Activated CD8-positive, alpha-beta T cell treated with anti-CD3 and anti-CD28 coated beads for 36 hours (primary cell): ENCODE data around the gene TNFRSF9. TPM values are rescaled to one million over a fixed set of nuclear protein-coding genes. Genes with fewer than 3 reads are reported as not detected.

Experiments
- ATAC-seq: fragments of 200-7000 bp; cut with Tn5 transposase; one replicate; pipeline ENCODE4 v1.10.0; 2021; ENCODE audit warnings: mild to moderate bottlenecking, moderate library complexity
- CTCF ChIA-PET: fragments of 350-600 bp; sonication (Branson Sonifier 250); formaldehyde crosslinking; loops from one replicate; lab custom pipeline; 2021; ENCODE audit warnings: antibody characterized with exemption; lab: Charles Lee
- POLR2A ChIA-PET: fragments of 350-600 bp; sonication (Branson Sonifier 250); formaldehyde crosslinking; loops from one replicate; lab custom pipeline; 2021; ENCODE audit warnings: antibody characterized with exemption; lab: Charles Lee
- DNase-seq: peaks from one replicate; pipeline ENCODE4 v3.0.0-alpha.2; 2020
- H3K27ac Mint-ChIP-seq: one replicate; pipeline ENCODE4 v1.8.0; 2021; ENCODE audit warnings: mild to moderate bottlenecking, mixed read lengths
- H3K27me3 Mint-ChIP-seq: one replicate; pipeline ENCODE4 v1.8.0; 2021; ENCODE audit warnings: mixed read lengths
- H3K36me3 Mint-ChIP-seq: one replicate; pipeline ENCODE4 v1.8.0; 2021; ENCODE audit warnings: low read depth, mixed read lengths
- H3K4me1 Mint-ChIP-seq: one replicate; pipeline ENCODE4 v1.8.0; 2021; ENCODE audit warnings: low read depth, mixed read lengths
- H3K4me3 Mint-ChIP-seq: one replicate; pipeline ENCODE4 v1.8.0; 2021; ENCODE audit warnings: mild to moderate bottlenecking, moderate library complexity, mixed read lengths
- H3K9me3 Mint-ChIP-seq: one replicate; pipeline ENCODE4 v1.8.0; 2021; ENCODE audit warnings: mixed read lengths
- intact Hi-C: fragments of 100-400 bp; cut with micrococcal nuclease; formaldehyde crosslinking; loops from one replicate; pipeline ENCODE4 v1.10.0; 2022
- total RNA-seq, 2 experiments: library from RNA; stranded (reverse); gene quantifications; one replicate each; pipeline ENCODE4 v1.2.3, GENCODE V29; 2021
- TF ChIP-seq, protein P1 (sequence below): fragments of 200-600 bp; IDR thresholded peaks from one replicate; pipeline ENCODE4 v1.8.0; 2022; ENCODE audit warnings: antibody characterized with exemption, mild to moderate bottlenecking

The TNFRSF9 gene
- total RNA-seq, 2 experiments from 2014 or later = 214 to 219 TPM

DNA sequence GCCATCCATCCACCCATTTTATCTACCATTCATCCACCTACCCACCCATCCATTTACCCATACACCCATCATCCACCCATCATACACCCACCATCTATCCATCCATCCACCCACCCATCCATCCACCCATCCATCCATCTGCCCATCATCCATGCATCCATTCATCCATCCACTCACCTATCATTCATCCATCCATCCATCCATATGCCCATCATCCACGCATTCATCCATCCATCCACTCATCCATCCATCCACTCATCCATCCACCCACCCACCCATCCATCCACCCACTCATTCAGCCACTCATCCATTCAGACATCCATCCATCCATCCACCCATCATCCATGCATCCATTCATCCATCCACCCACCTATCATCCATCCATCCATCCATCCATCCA lies 55.9 kb downstream of the TNFRSF9 start:
- H3K9me3 Mint-ChIP-seq = no peaks in the 10 kb centered on the region
- H3K4me1 Mint-ChIP-seq = no peaks in the 10 kb centered on the region
- ChIA-PET POLR2A (no interaction called here), CTCF (no interaction called here)
- H3K36me3 Mint-ChIP-seq = no peaks in the 10 kb centered on the region
- H3K27me3 Mint-ChIP-seq = peaks cover 18% of the 10 kb centered on the region
- no peak overlapping the region for H3K27ac Mint-ChIP-seq
- no peak overlapping the region for H3K4me3 Mint-ChIP-seq
- DNase-seq (no peak), ATAC-seq (no peak)
- intact Hi-C loops = no loop called here
- TF ChIP-seq, protein P1, sequence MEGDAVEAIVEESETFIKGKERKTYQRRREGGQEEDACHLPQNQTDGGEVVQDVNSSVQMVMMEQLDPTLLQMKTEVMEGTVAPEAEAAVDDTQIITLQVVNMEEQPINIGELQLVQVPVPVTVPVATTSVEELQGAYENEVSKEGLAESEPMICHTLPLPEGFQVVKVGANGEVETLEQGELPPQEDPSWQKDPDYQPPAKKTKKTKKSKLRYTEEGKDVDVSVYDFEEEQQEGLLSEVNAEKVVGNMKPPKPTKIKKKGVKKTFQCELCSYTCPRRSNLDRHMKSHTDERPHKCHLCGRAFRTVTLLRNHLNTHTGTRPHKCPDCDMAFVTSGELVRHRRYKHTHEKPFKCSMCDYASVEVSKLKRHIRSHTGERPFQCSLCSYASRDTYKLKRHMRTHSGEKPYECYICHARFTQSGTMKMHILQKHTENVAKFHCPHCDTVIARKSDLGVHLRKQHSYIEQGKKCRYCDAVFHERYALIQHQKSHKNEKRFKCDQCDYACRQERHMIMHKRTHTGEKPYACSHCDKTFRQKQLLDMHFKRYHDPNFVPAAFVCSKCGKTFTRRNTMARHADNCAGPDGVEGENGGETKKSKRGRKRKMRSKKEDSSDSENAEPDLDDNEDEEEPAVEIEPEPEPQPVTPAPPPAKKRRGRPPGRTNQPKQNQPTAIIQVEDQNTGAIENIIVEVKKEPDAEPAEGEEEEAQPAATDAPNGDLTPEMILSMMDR = no peak

DNA sequence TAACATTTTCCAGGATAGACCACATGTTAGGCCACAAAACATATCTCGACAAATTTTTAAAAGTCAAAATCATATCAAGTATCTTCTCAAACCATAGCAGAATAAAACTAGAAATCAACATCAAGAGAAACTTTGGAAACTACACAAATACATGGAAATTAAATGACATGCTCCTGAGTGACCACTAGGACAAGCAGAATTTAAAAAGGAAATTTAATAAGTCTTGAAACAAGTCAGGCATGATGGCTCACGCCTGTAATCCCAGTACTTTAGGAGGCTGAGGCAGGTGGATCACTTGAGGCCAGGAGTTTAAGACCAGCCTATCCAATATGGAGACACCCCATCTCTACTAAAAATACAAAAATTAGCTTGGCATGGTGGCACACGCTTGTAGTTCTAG lies 61.4 kb downstream of the TNFRSF9 start:
- ChIA-PET CTCF (no interaction called here), POLR2A (no interaction called here)
- Mint-ChIP-seq H3K36me3 (peaks cover 5% of the 10 kb centered on the region), H3K4me3 (no peak overlapping the region), H3K4me1 (peaks cover 4% of the 10 kb centered on the region), H3K9me3 (peaks cover 10% of the 10 kb centered on the region), H3K27ac (no peak overlapping the region), H3K27me3 (peaks cover 3% of the 10 kb centered on the region)
- ATAC-seq (no peak), DNase-seq (no peak)
- TF ChIP-seq, protein P1 = no peak
- intact Hi-C loops = no loop called here

DNA sequence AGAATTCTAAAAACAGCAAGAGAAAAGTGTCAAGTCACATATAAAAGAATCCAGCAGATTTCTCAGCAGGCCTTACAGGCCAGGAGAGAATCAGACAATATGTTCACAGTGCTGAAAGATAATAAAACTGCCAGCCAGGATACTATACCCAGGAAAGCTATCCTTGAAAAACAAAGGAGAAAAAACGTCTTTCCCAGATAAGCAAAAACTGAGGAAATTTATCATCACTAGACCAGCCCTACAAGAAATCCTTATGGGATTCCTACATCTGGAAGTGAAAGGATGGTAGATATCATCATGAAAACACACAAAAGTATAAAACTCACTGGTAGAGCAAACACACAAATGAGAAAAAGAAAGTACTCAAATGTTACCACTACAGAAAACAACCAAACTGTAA lies 62.6 kb downstream of the TNFRSF9 start:
- peaks cover 5% of the 10 kb centered on the region for H3K36me3 Mint-ChIP-seq
- H3K27me3 Mint-ChIP-seq = peaks cover 2% of the 10 kb centered on the region
- CTCF ChIA-PET = interaction anchor here (0.8 kb wide), 1 partner anchor 211 kb away, joined by 3 read pairs; no protein-coding TSS in a partner anchor
- H3K4me1 Mint-ChIP-seq = peaks cover 4% of the 10 kb centered on the region
- TF ChIP-seq, protein P1 = no peak
- H3K27ac Mint-ChIP-seq = no peak overlapping the region
- ATAC-seq (no peak), DNase-seq (no peak)
- intact Hi-C loops = no loop called here
- H3K9me3 Mint-ChIP-seq = peaks cover 10% of the 10 kb centered on the region
- no peak overlapping the region for H3K4me3 Mint-ChIP-seq
- POLR2A ChIA-PET = no interaction called here

DNA sequence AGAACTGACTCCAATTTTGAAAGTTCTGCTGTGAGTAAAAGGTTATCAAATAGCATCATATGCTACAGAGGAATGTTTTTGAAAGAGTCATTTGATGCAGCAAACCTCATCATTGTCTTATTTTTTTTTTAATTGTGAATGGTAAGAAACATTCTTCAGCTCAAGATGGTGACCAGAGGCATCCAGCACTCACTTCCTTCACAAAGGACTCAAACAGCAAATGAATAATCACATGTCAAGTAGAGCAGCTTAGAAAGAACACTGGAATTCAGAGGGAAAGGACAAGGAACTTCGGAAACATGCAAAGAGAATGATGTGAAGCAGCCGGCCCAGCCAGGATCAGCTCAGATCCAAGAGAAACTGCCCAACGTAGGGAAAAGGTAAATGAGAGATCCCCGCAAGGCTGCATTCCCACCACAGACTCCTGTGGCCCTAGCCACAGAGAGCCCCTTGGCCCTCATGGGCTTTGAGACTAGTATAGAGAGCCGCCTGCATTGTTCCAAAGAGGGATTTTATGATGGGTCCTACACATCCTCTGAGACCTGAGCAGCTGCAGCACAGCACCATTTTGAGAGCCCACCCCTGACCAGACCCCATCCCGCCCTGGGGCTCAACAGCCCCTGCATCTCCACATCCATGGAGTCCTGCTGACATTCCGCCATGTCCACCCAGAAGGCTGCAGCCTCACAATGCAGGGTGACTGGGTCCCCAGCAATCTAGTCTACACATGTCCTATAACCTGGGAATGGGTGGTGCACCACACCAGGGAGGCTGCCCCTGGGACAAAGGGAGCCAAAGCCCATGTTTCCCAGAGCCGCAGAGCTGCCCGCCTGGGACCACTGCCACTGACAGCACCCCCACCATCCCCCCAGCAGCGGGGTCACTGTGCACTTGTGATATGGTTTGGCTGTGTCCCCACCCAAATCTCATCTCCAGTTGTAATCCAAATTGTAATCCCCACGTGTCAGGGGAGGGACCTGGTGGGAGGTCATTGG lies 66.5 kb downstream of the TNFRSF9 start:
- ChIA-PET CTCF (no interaction called here), POLR2A (no interaction called here)
- ATAC-seq (no peak), DNase-seq (no peak)
- Mint-ChIP-seq H3K9me3 (peaks cover 10% of the 10 kb centered on the region), H3K4me1 (peaks cover 4% of the 10 kb centered on the region), H3K36me3 (peaks cover 5% of the 10 kb centered on the region), H3K4me3 (no peak overlapping the region), H3K27me3 (peaks cover 1% of the 10 kb centered on the region), H3K27ac (no peak overlapping the region)
- intact Hi-C loops = no loop called here
- TF ChIP-seq, protein P1 = no peak

DNA sequence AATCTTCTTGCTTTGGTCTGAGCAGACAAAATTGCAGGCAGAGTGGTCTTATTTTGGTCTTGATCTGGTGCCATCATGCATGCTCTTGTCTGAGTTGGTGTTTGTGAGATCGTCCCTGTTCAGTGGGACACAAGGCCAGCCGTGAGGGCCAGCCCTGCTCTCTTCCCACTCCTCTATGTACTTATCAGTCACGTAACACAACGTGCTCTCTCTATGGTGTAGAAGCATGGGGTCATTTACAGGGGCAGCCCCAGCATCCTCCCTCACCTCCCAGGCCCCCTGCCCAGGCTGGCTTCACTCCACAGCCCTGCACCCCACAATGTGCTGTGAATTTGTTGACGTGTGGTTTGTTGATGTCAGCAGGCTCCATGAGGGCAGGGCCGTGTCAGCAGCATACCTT lies 69.5 kb downstream of the TNFRSF9 start:
- Mint-ChIP-seq H3K4me3 (no peak overlapping the region), H3K4me1 (no peaks in the 10 kb centered on the region), H3K27me3 (no peaks in the 10 kb centered on the region), H3K36me3 (no peaks in the 10 kb centered on the region), H3K27ac (no peak overlapping the region), H3K9me3 (no peaks in the 10 kb centered on the region)
- TF ChIP-seq, protein P1 = no peak
- ATAC-seq (no peak), DNase-seq (no peak)
- intact Hi-C loops = no loop called here
- CTCF ChIA-PET = no interaction called here
- POLR2A ChIA-PET = no interaction called here
